Measurements from ENCODE around the gene RAI1. TPM values are rescaled to one million over a fixed set of nuclear protein-coding genes. Genes with fewer than 3 reads are reported as not detected.

RAI1 gene
- total RNA-seq, 4 donors from 2014 or later: 19.4 to 38.2 (median 35.3) TPM

DNA sequence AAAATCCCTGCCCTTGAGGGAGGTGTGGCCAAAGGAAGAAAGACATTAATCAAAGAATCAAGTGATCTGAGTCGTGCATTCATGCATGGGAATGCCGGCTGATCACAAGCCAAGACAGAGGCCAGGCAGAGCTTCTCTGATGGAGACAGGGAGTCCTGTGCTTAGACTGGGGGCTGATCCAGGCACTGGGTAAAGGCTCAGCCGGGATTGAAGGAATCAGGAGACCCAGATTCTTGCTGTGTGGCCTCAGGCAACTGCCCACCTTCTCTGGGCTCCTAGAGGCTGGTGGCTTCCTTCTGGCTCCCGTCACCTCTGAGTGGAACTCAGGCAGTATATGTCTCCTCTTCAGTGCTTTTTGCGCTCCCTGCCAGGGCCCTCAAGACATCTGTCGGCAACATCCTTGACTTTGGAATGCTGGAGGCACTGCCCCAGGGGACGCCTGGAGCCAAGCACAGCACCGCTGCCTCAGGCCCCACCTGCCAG is 17.7 kb downstream of the RAI1 start:
- H3K4me3 ChIP-seq (ENCODE audit: low read depth, poor library complexity, severe bottlenecking): no peak overlapping the region
- 40 to 42% methylated on average over 8 of the region's 8 CpGs for WGBS, 2 donors
- intact Hi-C loops (cut with DNase I; ENCODE audit: low total_unique reads): no loop called here
- no peak for TF ChIP-seq POLR2A (IDR thresholded peaks at IDR 0.05)
- TF ChIP-seq, protein P1, sequence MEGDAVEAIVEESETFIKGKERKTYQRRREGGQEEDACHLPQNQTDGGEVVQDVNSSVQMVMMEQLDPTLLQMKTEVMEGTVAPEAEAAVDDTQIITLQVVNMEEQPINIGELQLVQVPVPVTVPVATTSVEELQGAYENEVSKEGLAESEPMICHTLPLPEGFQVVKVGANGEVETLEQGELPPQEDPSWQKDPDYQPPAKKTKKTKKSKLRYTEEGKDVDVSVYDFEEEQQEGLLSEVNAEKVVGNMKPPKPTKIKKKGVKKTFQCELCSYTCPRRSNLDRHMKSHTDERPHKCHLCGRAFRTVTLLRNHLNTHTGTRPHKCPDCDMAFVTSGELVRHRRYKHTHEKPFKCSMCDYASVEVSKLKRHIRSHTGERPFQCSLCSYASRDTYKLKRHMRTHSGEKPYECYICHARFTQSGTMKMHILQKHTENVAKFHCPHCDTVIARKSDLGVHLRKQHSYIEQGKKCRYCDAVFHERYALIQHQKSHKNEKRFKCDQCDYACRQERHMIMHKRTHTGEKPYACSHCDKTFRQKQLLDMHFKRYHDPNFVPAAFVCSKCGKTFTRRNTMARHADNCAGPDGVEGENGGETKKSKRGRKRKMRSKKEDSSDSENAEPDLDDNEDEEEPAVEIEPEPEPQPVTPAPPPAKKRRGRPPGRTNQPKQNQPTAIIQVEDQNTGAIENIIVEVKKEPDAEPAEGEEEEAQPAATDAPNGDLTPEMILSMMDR (IDR thresholded peaks at IDR 0.05): no peak
- DNase-seq (ENCODE audit: low spot score in 2 of 2): no peak

DNA sequence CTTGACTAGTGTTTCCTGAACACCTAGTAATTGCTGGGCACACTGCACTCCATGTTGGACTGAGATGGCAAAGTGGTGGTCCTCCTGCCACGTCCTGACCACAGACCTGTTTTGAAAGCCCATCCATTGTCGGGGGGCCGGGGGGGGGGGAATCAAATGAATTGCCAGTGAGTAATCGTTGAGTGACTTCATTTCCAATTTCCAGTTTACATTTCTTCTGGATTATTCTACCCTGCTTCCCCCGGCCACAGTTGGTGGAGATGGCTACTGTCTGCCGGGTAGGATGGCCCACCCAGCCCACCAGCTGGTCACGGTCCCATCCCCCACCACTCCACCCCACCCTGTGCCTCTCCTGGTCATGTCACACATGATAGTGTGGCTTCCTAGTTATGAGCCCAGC is 18.2 kb downstream of the RAI1 start:
- H3K4me3 ChIP-seq (ENCODE audit: low read depth, poor library complexity, severe bottlenecking): no peak overlapping the region
- 80 to 81% methylated on average over 7 of the region's 7 CpGs for WGBS, 2 donors
- intact Hi-C loops (cut with DNase I; ENCODE audit: low total_unique reads): no loop called here
- no peak for DNase-seq (ENCODE audit: low spot score in 2 of 2)
- TF ChIP-seq, protein P1 (IDR thresholded peaks at IDR 0.05): no peak
- no peak for TF ChIP-seq POLR2A (IDR thresholded peaks at IDR 0.05)

DNA sequence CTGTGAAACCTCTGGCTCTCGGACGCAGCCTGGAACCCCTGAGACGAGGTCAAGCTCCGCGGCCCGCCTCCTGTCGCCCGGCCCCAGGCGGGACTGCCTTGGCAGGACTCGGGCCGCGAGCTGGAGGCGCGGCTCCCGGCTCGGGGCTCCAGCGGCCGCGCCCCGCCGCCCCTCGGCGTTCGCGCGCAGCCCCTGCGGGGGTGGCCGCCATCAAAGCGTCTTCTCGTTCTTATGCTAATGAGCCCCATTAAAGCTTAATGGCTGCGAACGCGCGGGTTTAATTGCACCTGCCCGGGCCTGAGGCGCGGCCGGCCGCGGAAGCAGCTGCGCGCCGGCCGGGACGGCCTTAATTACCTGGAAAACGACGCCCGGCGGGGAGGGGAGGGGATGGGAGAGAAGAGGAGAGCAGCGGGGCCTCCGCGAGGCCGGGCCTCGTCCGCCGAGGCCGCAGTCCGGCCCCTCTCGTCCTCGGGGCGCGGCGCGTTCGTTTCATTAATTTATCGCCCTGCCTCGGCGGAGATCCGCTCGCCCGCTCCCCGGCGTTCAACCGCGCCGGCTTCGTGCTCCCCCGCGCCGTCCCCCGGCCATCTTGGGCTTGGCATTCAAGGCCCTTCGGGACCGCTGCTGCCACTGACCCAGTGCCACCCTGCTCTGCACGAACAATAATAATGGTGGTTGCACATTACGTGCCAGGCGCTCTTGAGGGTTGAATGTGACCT is 19.2 kb downstream of the RAI1 start:
- no peak overlapping the region for H3K4me3 ChIP-seq (ENCODE audit: low read depth, poor library complexity, severe bottlenecking)
- TF ChIP-seq, protein P1 (IDR thresholded peaks at IDR 0.05): no peak
- TF ChIP-seq POLR2A (IDR thresholded peaks at IDR 0.05): no peak
- no peak for DNase-seq (ENCODE audit: low spot score in 2 of 2)
- WGBS, 2 donors: 42 to 58% methylated on average over 75 to 85 of the region's 86 CpGs
- intact Hi-C loops (cut with DNase I; ENCODE audit: low total_unique reads): no loop called here

DNA sequence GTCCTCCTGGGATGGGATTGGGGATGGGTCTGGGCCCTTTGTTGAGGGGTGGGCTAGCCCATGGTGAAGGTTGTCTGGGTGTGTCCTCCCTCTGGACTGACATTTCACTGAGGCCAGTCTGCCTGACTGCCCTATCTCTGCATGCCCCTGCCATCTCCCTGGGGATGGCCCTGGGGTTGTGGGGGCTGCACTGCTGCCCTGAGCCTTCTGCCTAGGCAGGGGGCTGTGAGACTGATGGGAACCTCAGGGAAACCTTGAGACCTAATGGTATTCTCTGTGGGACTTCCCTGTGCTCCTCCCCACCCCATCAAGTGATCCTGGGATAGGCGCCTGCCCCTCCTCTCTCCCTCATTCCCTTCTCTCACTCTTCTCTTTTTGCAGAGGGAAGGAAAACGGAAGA is 19.9 kb downstream of the RAI1 start:
- 83 to 84% methylated on average over 2 of the region's 2 CpGs for WGBS, 2 donors
- intact Hi-C loops (cut with DNase I; ENCODE audit: low total_unique reads): no loop called here
- TF ChIP-seq, protein P1 (IDR thresholded peaks at IDR 0.05): no peak
- TF ChIP-seq POLR2A (IDR thresholded peaks at IDR 0.05): no peak
- no peak overlapping the region for H3K4me3 ChIP-seq (ENCODE audit: low read depth, poor library complexity, severe bottlenecking)
- DNase-seq (ENCODE audit: low spot score in 2 of 2): no peak

DNA sequence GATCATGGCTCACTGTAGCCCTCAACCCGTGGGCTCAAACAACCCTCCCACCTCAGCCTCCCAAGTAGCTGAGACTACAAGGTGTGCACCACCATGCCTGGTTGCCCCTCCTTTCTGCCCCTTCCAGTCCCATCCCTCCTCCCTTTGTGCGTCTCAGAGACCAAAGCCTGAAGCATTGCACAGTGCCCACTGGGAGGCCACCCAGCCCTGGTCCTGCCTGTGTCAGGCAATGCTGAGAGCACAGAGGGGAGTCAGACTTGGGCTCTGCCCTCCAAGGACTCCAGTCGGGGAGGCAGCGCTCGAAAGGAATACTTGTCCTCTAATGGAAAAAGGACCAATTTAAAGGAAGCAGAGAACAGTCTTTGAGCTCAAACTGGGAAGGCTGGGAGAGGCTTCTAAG is 20.4 kb downstream of the RAI1 start:
- H3K4me3 ChIP-seq (ENCODE audit: low read depth, poor library complexity, severe bottlenecking): no peak overlapping the region
- no peak for TF ChIP-seq POLR2A (IDR thresholded peaks at IDR 0.05)
- TF ChIP-seq, protein P1 (IDR thresholded peaks at IDR 0.05): no peak
- 90 to 91% methylated on average over 5 of the region's 5 CpGs for WGBS, 2 donors
- intact Hi-C loops (cut with DNase I; ENCODE audit: low total_unique reads): no loop called here
- no peak for DNase-seq (ENCODE audit: low spot score in 2 of 2)

Measured in lower leg skin (tissue), 4 donors.